MM.1S (cell line): ENCODE measurements around the gene C10orf88.

ENCODE experiments used
- DNase-seq: peaks from one replicate; pipeline ENCODE4 v3.0.0-alpha.2; 2015
- H2AFZ ChIP-seq: fragments of 300-600 bp; sonication (generic); 2 replicates; pipeline ENCODE4 v1.6.0; 2016; ENCODE audit warnings: antibody characterized with exemption, low read length
- H3F3A ChIP-seq: fragments of 300-600 bp; sonication (generic); 2 replicates; pipeline ENCODE4 v1.6.1; 2016; ENCODE audit warnings: mild to moderate bottlenecking, antibody characterized with exemption, low read length, moderate library complexity, mixed read lengths; ENCODE audit not compliant: insufficient read depth
- H3K27ac ChIP-seq: fragments of 300-600 bp; sonication (generic); 2 replicates; pipeline ENCODE4 v1.5.1; 2016; ENCODE audit warnings: mild to moderate bottlenecking, low read length
- H3K27me3 ChIP-seq: fragments of 300-600 bp; sonication (generic); replicated peaks from 2 replicates; pipeline ENCODE4 v1.6.0; 2016; ENCODE audit warnings: low read length; ENCODE audit not compliant: insufficient read depth
- H3K36me3 ChIP-seq: fragments of 300-600 bp; sonication (generic); replicated peaks from 2 replicates; pipeline ENCODE4 v1.6.1; 2016; ENCODE audit warnings: mild to moderate bottlenecking, low read length, mixed read lengths; ENCODE audit not compliant: insufficient read depth
- H3K4me1 ChIP-seq: fragments of 300-600 bp; sonication (generic); 2 replicates; pipeline ENCODE4 v1.6.1; 2016; ENCODE audit warnings: low read length, mixed read lengths
- H3K4me2 ChIP-seq: fragments of 300-600 bp; sonication (generic); 2 replicates; pipeline ENCODE4 v1.6.0; 2016; ENCODE audit warnings: low read depth, low read length
- H3K4me3 ChIP-seq: fragments of 300-600 bp; sonication (generic); 2 replicates; pipeline ENCODE4 v1.5.1; 2016; ENCODE audit warnings: low read length, mixed read lengths
- H3K79me2 ChIP-seq: fragments of 300-600 bp; sonication (generic); 2 replicates; pipeline ENCODE4 v1.6.1; 2016; ENCODE audit warnings: mixed run types, low read length, mixed read lengths
- H3K9ac ChIP-seq: fragments of 300-600 bp; sonication (generic); 2 replicates; pipeline ENCODE4 v1.6.1; 2016; ENCODE audit warnings: low read length, mixed read lengths
- H3K9me2 ChIP-seq: fragments of 300-600 bp; sonication (generic); replicated peaks from 2 replicates; pipeline ENCODE4 v1.6.1; 2016; ENCODE audit warnings: mild to moderate bottlenecking, low read length, mixed read lengths; ENCODE audit not compliant: insufficient read depth
- H3K9me3 ChIP-seq: fragments of 300-600 bp; sonication (generic); replicated peaks from 2 replicates; pipeline ENCODE4 v1.6.1; 2016; ENCODE audit warnings: mild to moderate bottlenecking, low read length, mixed read lengths; ENCODE audit not compliant: insufficient read depth
- H4K20me1 ChIP-seq: fragments of 300-600 bp; sonication (generic); 2 replicates; pipeline ENCODE4 v1.6.1; 2016; ENCODE audit warnings: mild to moderate bottlenecking, low read length, moderate library complexity, mixed read lengths; ENCODE audit not compliant: insufficient read depth
- CTCF ChIP-seq: fragments of 300-600 bp; sonication (generic); IDR thresholded peaks from 2 replicates; pipeline ENCODE4 v1.5.1; 2016; ENCODE audit warnings: antibody characterized with exemption, low read length, mixed read lengths
- EZH2 ChIP-seq: fragments of 300-600 bp; sonication (generic); optimal IDR thresholded peaks from 2 replicates; pipeline ENCODE3; 2017; ENCODE audit warnings: low read depth, mild to moderate bottlenecking, antibody characterized with exemption, low read length, mixed read lengths
- EZH2phosphoT487 ChIP-seq: fragments of 300-600 bp; sonication (generic); IDR thresholded peaks from 2 replicates; pipeline ENCODE4 v1.6.1; 2018; ENCODE audit warnings: antibody characterized with exemption, low read length

The C10orf88 gene

DNA sequence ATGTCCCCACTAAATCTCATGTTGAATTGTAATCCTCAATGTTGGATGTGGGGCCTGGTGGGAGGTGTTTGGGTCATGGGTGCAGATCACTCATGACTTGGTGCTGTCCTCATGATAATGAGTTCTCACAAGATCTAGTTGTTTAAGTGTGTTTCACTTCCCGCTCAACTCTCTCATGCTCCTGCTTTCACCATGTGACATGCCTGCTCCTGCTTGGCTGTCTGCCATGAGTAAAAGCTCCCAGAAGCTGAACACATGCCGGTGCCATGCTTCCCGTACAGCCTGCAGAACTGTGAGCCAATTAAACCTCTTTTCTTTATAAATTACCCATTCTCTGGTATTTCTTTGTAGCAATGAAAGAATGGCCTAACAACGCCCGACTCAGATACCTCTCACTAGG is 20.0 kb upstream of the C10orf88 start:
- TF ChIP-seq EZH2 (no peak), CTCF (no peak), EZH2phosphoT487 (no peak)
- DNase-seq: no peak

GRCh38 chr10:122968698-122969097 is 14.7 kb upstream of the C10orf88 start:
- no peak overlapping the region for H3K4me3 ChIP-seq
- no peaks in the 10 kb centered on the region for H3K27me3 ChIP-seq
- no peak for DNase-seq
- H3F3A ChIP-seq: no peaks in the 10 kb centered on the region
- H3K9ac ChIP-seq: no peak overlapping the region
- no peak for TF ChIP-seq CTCF
- no peak for TF ChIP-seq EZH2
- no peak for TF ChIP-seq EZH2phosphoT487
- H3K9me2 ChIP-seq: no peaks in the 10 kb centered on the region
- no peaks in the 10 kb centered on the region for H3K79me2 ChIP-seq
- no peak overlapping the region for H2AFZ ChIP-seq
- no peak overlapping the region for H3K27ac ChIP-seq
- H3K9me3 ChIP-seq: no peaks in the 10 kb centered on the region
- no peak overlapping the region for H3K4me2 ChIP-seq
- H3K36me3 ChIP-seq: no peaks in the 10 kb centered on the region
- H3K4me1 ChIP-seq: no peaks in the 10 kb centered on the region
- no peaks in the 10 kb centered on the region for H4K20me1 ChIP-seq

More for the DNA sequence above, 20.0 kb upstream of the C10orf88 start:
- H3K4me1 ChIP-seq: no peaks in the 10 kb centered on the region
- H4K20me1 ChIP-seq: no peaks in the 10 kb centered on the region
- H3K9ac ChIP-seq: no peak overlapping the region
- no peaks in the 10 kb centered on the region for H3K27me3 ChIP-seq
- H3K9me2 ChIP-seq: no peaks in the 10 kb centered on the region
- H3K27ac ChIP-seq: no peak overlapping the region
- no peak overlapping the region for H3K4me2 ChIP-seq
- no peaks in the 10 kb centered on the region for H3K79me2 ChIP-seq
- H3K36me3 ChIP-seq: no peaks in the 10 kb centered on the region
- no peaks in the 10 kb centered on the region for H3K9me3 ChIP-seq
- H3F3A ChIP-seq: no peaks in the 10 kb centered on the region
- H2AFZ ChIP-seq: no peak overlapping the region
- H3K4me3 ChIP-seq: no peak overlapping the region

GRCh38 chr10:122966879-122967278 is 12.9 kb upstream of the C10orf88 start:
- H3K4me3 ChIP-seq: no peak overlapping the region
- TF ChIP-seq EZH2phosphoT487 (no peak), EZH2 (no peak), CTCF (no peak)
- H4K20me1 ChIP-seq: no peaks in the 10 kb centered on the region
- no peaks in the 10 kb centered on the region for H3K9me2 ChIP-seq
- H3K9ac ChIP-seq: no peak overlapping the region
- no peaks in the 10 kb centered on the region for H3F3A ChIP-seq
- H3K27me3 ChIP-seq: no peaks in the 10 kb centered on the region
- no peak overlapping the region for H3K27ac ChIP-seq
- H3K79me2 ChIP-seq: no peaks in the 10 kb centered on the region
- H2AFZ ChIP-seq: no peak overlapping the region
- H3K4me1 ChIP-seq: no peaks in the 10 kb centered on the region
- H3K9me3 ChIP-seq: no peaks in the 10 kb centered on the region
- no peak for DNase-seq
- no peak overlapping the region for H3K4me2 ChIP-seq
- no peaks in the 10 kb centered on the region for H3K36me3 ChIP-seq

DNA sequence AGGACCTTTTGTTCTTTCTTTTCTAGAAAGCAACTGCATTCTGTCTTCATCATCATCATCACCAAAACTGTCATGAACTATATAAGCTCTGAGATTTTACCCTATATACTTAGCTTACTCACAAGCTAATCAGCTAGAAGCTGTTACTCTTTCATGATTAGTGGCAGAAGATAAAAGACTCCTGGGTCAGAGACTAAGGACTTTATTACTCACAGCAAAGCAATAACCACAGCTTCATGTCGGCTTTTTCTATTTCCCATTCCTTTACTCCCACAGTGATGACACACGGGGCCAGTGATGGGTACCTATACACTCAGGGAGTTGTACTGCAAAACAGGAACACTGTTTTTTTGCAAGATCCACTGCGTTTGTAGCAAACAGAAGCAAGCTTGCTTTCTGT is 8.4 kb upstream of the C10orf88 start:
- no peaks in the 10 kb centered on the region for H3K9me2 ChIP-seq
- no peak overlapping the region for H3K9ac ChIP-seq
- H3K27me3 ChIP-seq: no peaks in the 10 kb centered on the region
- DNase-seq: no peak
- H2AFZ ChIP-seq: no peak overlapping the region
- no peaks in the 10 kb centered on the region for H3F3A ChIP-seq
- H4K20me1 ChIP-seq: no peaks in the 10 kb centered on the region
- H3K4me3 ChIP-seq: no peak overlapping the region
- no peaks in the 10 kb centered on the region for H3K9me3 ChIP-seq
- H3K4me2 ChIP-seq: no peak overlapping the region
- no peaks in the 10 kb centered on the region for H3K79me2 ChIP-seq
- TF ChIP-seq EZH2phosphoT487: no peak
- no peak for TF ChIP-seq EZH2
- TF ChIP-seq CTCF: no peak
- H3K4me1 ChIP-seq: no peaks in the 10 kb centered on the region
- no peaks in the 10 kb centered on the region for H3K36me3 ChIP-seq
- no peak overlapping the region for H3K27ac ChIP-seq
